GM19372 (cell line): Measurements from ENCODE around the gene PDE10A.
"Not testable (repeated sequence)": the region's sequence is repeated elsewhere in the genome, so short reads cannot be mapped to it uniquely, and the experiment has no call there.

ENCODE experiments used
- ATAC-seq: cut with Tn5 transposase; IDR thresholded peaks from one replicate; pipeline ENCODE4 v1.9.1; 2021; ENCODE audit warnings: mild to moderate bottlenecking, low read depth, moderate library complexity; ENCODE audit not compliant: unreplicated experiment

The PDE10A gene

DNA sequence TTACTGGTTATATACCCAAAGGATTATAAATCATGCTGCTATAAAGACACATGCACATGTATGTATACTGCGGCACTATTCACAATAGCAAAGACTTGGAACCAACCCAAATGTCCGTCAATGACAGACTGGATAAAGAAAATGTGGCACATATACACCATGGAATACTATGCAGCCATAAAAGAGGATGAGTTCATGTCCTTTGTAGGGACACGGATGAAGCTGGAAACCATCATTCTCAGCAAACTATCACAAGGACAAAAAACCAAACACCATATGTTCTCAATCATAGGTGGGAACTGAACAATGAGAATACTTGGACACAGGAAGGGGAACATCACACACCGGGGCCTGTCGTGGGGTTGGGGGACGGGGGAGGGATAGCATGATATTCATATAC is 104.9 kb downstream of the PDE10A start:
- not testable (repeated sequence) for ATAC-seq

GRCh38 chr6:165557674-165558073 is 105.4 kb downstream of the PDE10A start:
- no peak for ATAC-seq

GRCh38 chr6:165556116-165556843 is 106.8 kb downstream of the PDE10A start:
- no peak for ATAC-seq

- not testable (repeated sequence) for ATAC-seq
Measured at GRCh38 chr6:165554644-165555043, 108.4 kb downstream of the PDE10A start.

DNA sequence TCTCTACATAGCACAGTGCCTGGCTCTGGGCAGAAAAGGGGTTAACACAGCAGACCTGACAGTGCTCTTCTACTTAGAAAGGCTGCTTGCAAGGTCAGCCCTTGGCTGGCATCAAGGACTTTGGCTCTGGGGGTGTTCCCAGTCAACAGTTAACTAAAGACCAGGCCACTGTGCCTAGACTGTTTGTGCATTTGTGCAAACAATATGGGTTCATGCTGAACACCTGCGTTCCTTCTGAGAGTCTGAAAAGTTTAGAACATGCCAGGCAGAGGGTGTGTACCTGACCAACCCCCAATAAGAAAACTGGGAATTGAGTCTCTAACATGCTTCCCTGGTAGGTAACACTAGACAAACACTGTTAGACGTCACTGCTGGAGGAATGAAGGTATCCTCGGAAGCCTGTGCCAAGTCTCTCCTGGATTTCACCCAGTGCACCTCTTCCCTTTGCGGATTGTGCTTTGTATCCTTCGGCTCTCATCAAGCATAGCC is 110.7 kb downstream of the PDE10A start:
- no peak for ATAC-seq

GRCh38 chr6:165551828-165552227 is 111.2 kb downstream of the PDE10A start:
- no peak for ATAC-seq

GRCh38 chr6:165548450-165548849 is 114.6 kb downstream of the PDE10A start:
- no peak for ATAC-seq

DNA sequence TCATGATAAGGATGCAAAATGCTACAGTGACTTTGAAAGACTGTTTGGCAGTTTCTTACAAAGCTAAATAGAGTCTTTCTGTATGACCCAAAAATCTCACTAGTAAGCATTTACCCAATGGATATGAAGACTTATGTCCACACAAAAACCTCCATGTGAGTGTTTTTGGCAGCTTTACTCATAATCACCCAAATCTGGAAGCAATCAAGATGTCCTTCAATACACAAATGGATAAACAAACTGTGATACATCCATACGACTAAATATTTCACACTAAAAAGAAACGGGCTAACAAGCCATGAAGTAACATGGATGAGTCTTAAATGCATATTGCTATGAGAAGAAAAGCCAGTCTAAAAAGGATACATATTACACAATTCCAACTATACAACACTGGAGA is 117.2 kb downstream of the PDE10A start:
- ATAC-seq = no peak

GRCh38 chr6:165543781-165544180 is 119.3 kb downstream of the PDE10A start:
- no peak for ATAC-seq

GRCh38 chr6:165536911-165537310 is 126.1 kb downstream of the PDE10A start:
- ATAC-seq = no peak

GRCh38 chr6:165519316-165519715 is 143.7 kb downstream of the PDE10A start:
- no peak for ATAC-seq

DNA sequence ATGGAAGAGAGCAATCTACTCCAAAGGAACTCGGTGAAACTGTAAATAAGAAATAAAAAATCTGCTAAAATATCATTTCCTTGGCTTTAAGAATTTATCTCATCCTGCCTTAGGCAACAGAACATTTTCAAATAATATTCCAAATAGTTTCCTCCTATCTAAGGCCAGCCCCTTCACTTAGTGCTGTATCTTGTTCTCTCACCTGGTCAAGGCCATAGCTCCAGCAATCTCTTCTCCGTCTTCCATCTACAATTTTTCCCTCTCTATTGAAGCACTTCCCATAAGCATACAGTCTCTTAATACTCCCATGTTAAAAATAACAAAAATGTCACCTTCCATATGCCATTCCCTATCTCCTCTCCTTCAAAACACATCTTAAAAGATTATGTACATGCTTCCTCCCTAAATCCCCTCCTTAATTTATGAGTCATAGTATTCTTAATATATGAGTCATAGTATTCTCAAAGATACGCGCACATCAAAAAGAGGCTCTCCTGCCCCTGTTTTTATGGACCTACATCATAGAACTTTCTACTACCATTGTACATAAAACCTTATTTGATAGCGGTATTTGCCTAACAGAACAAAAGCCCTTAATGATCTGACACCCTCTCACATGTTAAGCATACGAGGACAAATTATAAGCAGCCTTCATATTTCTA is 146.9 kb downstream of the PDE10A start:
- no peak for ATAC-seq

DNA sequence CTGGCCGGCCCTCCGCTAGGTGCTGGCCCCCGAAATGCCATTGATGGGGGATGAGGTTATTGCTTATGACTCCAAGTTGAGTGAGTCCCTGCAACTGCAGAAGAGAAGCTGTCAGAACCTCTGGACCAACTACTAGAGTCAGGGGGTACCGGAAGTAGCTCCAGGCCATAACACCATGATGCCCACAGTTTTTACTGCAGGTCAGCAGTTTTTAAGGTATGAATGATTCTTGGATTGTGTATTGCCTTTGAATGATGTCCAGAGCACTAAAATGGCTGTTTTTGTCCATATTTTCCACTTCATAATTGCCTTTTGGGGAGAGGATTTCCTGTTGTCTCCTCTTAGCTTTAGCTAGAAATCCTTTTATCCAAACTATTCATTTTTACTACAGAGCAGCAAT is 148.4 kb downstream of the PDE10A start:
- no peak for ATAC-seq

GRCh38 chr6:165511807-165512206 is 151.2 kb downstream of the PDE10A start:
- ATAC-seq = no peak

GRCh38 chr6:165508321-165508869 is 154.6 kb downstream of the PDE10A start:
- ATAC-seq = no peak

DNA sequence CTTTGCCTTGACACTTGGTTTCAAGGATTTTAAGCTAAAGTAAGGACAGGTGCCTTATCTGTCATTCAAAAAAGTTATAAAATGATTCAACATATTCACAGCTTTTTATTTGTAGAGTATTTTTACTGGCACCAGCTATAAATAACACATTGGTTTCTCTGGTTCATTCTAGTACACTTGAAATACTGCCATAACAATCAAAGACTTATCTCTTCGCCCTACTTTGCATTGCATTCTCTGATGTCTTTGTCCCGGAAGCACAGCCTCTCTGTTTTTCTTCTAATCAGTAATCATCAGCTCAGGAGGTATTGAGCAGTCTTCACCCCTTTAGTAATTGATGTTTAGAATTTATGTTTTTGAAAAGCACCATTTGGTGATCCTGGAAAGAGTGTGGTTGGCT is 156.4 kb downstream of the PDE10A start:
- ATAC-seq = no peak

DNA sequence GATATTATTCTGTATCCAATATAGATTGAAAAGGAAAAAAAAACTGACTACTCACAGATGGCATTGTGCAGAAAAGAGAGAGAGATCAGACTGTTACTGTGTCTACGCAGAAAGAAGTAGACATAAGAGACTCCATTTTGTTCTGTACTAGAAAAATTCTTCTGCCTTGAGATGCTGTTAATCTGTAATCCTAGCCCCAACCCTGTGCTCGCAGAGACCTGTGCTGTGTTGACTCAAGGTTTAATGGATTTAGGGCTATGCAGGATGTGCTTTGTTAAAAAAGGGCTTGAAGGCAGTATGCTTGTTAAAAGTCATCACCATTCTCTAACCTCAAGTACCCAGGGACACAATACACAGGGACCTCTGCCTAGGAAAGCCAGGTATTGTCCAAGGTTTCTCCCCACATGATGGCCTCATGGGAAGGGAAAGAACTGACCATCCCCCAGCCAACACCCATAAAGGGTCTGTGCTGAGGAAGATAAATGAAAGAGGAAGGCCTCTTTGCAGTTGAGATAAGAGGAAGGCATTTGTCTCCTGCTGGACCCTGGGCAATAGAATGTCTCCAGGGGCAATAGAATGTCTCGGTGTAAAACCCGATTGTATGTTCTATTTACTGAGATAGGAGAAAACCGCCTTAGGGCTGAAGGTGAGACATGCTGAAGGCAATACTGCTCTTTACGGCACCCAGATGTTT is 162.7 kb downstream of the PDE10A start:
- not testable (repeated sequence) for ATAC-seq

DNA sequence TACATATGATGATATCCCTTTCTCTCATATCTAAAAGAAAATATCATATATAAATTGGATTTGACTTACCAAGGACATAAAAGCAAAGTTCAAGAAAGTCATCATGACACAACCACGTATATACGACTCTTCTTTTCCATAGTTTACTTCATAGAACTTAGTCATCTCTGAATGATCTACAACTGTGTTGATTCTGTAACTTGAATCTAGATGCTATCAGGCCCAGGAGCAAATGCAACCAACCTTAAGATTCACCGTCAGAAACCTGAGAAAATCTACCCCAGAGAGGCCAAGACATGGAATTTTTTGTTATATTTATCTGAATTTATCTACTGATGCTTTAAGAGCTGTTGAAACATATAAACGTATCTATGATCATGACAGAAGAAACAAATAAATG is 165.6 kb downstream of the PDE10A start:
- no peak for ATAC-seq

DNA sequence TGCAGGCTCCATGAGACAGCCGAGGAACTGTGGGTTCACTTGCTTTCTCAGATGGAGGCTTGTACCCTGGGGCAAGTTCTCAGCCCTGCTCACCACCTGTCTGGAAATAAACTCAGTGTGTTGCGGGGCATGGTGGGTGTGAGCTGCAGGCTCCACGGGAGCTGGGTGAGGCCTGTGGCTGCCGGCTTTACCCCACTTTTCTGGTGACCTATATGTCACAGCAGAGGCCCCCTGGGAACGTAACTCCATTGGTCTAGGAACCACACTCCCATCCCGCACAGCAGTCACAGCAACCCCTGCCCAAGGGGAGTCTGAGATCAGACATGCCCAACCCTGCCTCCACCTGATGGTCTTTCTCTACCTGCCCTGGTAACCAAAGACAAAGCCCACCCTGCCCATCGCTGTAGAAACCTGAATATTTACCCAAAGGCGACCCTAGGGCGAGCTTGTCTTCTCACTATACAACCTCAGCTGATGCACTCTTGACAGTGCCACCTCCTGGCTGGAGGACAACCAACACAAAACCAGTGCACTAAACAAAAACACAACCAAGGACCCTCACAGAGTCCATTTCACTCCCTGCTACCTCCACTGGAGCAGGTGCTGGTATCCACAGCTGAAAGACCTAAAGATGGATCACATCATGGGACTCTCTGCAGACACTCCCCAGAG is 174.3 kb downstream of the PDE10A start:
- ATAC-seq = no peak

- no peak for ATAC-seq
Measured at GRCh38 chr6:165487950-165488349, 175.1 kb downstream of the PDE10A start.

DNA sequence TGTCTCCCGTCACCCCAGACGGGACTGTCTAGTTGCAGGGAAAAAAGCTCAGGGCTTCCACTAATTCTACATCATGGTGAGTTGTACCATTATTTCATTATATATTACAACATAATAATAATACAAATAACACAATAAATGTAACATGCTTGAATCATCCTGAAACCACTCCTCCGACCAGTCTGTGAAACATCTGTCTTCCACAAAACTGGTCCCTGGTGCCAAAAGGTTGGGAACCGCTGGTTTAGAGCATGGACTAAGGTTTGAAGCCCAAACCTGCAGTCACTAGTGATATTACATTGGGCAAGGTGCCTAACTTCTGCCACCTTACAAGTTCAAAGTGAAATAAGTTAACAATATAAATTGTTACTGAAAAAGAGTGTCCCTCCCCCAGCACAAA is 175.7 kb downstream of the PDE10A start:
- ATAC-seq = no peak
